GM18502 (cell line): Measurements from ENCODE around the gene TMCO4.

Experiments used
- ATAC-seq: cut with Tn5 transposase; IDR thresholded peaks from one replicate; pipeline ENCODE4 v1.9.1; 2021; ENCODE audit warnings: mild to moderate bottlenecking; ENCODE audit not compliant: unreplicated experiment, poor library complexity

TMCO4 gene

GRCh38 chr1:19750882-19751276 lies 48.8 kb downstream of the TMCO4 start:
- no peak for ATAC-seq

GRCh38 chr1:19750101-19750881 lies 49.4 kb downstream of the TMCO4 start:
- ATAC-seq, result no peak

- ATAC-seq, result no peak
Observed at GRCh38 chr1:19749685-19750084, 50.0 kb downstream of the TMCO4 start.

- ATAC-seq, result no peak
Observed at GRCh38 chr1:19747761-19748160, 52.0 kb downstream of the TMCO4 start.

- no peak for ATAC-seq
Observed at GRCh38 chr1:19744886-19745285, 54.8 kb downstream of the TMCO4 start.

GRCh38 chr1:19744335-19744743 lies 55.4 kb downstream of the TMCO4 start:
- no peak for ATAC-seq

GRCh38 chr1:19743793-19744192 lies 55.9 kb downstream of the TMCO4 start:
- ATAC-seq, result no peak

- ATAC-seq, result no peak
Observed at GRCh38 chr1:19743180-19743579, 56.5 kb downstream of the TMCO4 start.

GRCh38 chr1:19739628-19740027 lies 60.1 kb downstream of the TMCO4 start:
- no peak for ATAC-seq

GRCh38 chr1:19738669-19739068 lies 61.0 kb downstream of the TMCO4 start:
- ATAC-seq, result no peak

- no peak for ATAC-seq
Observed at GRCh38 chr1:19738076-19738475, 61.6 kb downstream of the TMCO4 start.

GRCh38 chr1:19737104-19737825 lies 62.5 kb downstream of the TMCO4 start:
- no peak for ATAC-seq

- ATAC-seq, result no peak
Observed at GRCh38 chr1:19735440-19736127, 64.1 kb downstream of the TMCO4 start.

- ATAC-seq, result no peak
Observed at GRCh38 chr1:19734472-19734999, 65.2 kb downstream of the TMCO4 start.

- ATAC-seq, result no peak
Observed at GRCh38 chr1:19734056-19734455, 65.7 kb downstream of the TMCO4 start.

- no peak for ATAC-seq
Observed at GRCh38 chr1:19733615-19734014, 66.1 kb downstream of the TMCO4 start.

- no peak for ATAC-seq
Observed at GRCh38 chr1:19731311-19731821, 68.3 kb downstream of the TMCO4 start.

- ATAC-seq, result no peak
Observed at GRCh38 chr1:19730793-19731192, 68.9 kb downstream of the TMCO4 start.

GRCh38 chr1:19730232-19730631 lies 69.5 kb downstream of the TMCO4 start:
- no peak for ATAC-seq

GRCh38 chr1:19728413-19729145 lies 71.1 kb downstream of the TMCO4 start:
- no peak for ATAC-seq
